IMR-90 (cell line): ENCODE results near the gene DNAJC11. TPM values are rescaled to one million over a fixed set of nuclear protein-coding genes. Genes with fewer than 3 reads are reported as not detected.

Source experiments
- ATAC-seq: fragments of 200-7000 bp; cut with Tn5 transposase; 2 replicates; pipeline ENCODE4 v1.9.1; 2020; ENCODE audit warnings: low read depth, mild to moderate bottlenecking, moderate library complexity
- BruUV-seq: library from RNA; stranded (reverse); fragments of 400-500 nt; replicated peaks from 2 replicates; lab custom pipeline; 2021; lab: Mats Ljungman, UMichigan
- CTCF ChIA-PET: fragments of 300-600 bp; formaldehyde crosslinking; extraction: SDS; loops from one replicate; lab custom pipeline; 2021; ENCODE audit warnings: antibody characterized with exemption; lab: Yijun Ruan, JAX
- POLR2A ChIA-PET: fragments of 300-600 bp; sonication (Branson Sonifier 250); formaldehyde crosslinking; loops from one replicate; lab custom pipeline; 2022; ENCODE audit warnings: antibody characterized with exemption; ENCODE audit not compliant: unreplicated experiment; lab: Charles Lee
- DNase-seq: peaks from one replicate; pipeline ENCODE4 v3.0.0; 2013
- H2AFZ ChIP-seq: replicated peaks from 2 replicates; pipeline ENCODE3; 2013; ENCODE audit warnings: low read length, mild to moderate bottlenecking; ENCODE audit not compliant: poor library complexity
- H2AK5ac ChIP-seq: 2 replicates; pipeline ENCODE4 v1.6.1; 2013; ENCODE audit warnings: low read depth, low read length, inconsistent platforms
- H2AK9ac ChIP-seq: replicated peaks from 2 replicates; pipeline ENCODE3; 2013; ENCODE audit warnings: mild to moderate bottlenecking, low read depth, low read length, moderate library complexity; ENCODE audit not compliant: poor library complexity
- H2BK120ac ChIP-seq: 2 replicates; pipeline ENCODE4 v1.6.1; 2013; ENCODE audit warnings: low read depth, low read length, inconsistent platforms
- H2BK15ac ChIP-seq: 3 replicates; pipeline ENCODE4 v1.6.1; 2013; ENCODE audit warnings: low read depth, low read length, inconsistent platforms
- H2BK20ac ChIP-seq: 2 replicates; pipeline ENCODE4 v1.6.1; 2013; ENCODE audit warnings: low read depth, mild to moderate bottlenecking, inconsistent platforms, low read length, moderate library complexity
- H2BK5ac ChIP-seq: 2 replicates; pipeline ENCODE4 v1.6.1; 2013; ENCODE audit warnings: mild to moderate bottlenecking, low read depth, low read length, inconsistent platforms; ENCODE audit not compliant: poor library complexity, severe bottlenecking
- H3K14ac ChIP-seq: replicated peaks from 2 replicates; pipeline ENCODE4 v1.6.1; 2013; ENCODE audit warnings: low read depth, low read length, inconsistent platforms
- H3K18ac ChIP-seq: 2 replicates; pipeline ENCODE4 v1.6.1; 2013; ENCODE audit warnings: low read depth, low read length, control low read depth
- H3K23ac ChIP-seq: 2 replicates; pipeline ENCODE4 v1.6.1; 2013; ENCODE audit warnings: low read depth, low read length, inconsistent platforms
- H3K27ac ChIP-seq: 2 replicates; pipeline ENCODE4 v1.5.1; 2013; ENCODE audit warnings: mild to moderate bottlenecking, control low read depth, low read length; ENCODE audit not compliant: insufficient read depth
- H3K27me3 ChIP-seq: 2 replicates; pipeline ENCODE4 v1.6.1; 2013; ENCODE audit warnings: low read length; ENCODE audit not compliant: control insufficient read depth, insufficient read depth
- H3K36me3 ChIP-seq: 2 replicates; pipeline ENCODE4 v1.6.1; 2013; ENCODE audit warnings: low read length, mixed read lengths; ENCODE audit not compliant: control insufficient read depth, insufficient read depth
- H3K4ac ChIP-seq: 2 replicates; pipeline ENCODE4 v1.6.1; 2013; ENCODE audit warnings: low read depth, low read length, inconsistent platforms
- H3K4me1 ChIP-seq: 2 replicates; pipeline ENCODE4 v1.6.1; 2013; ENCODE audit warnings: low read length, mixed read lengths; ENCODE audit not compliant: control insufficient read depth, insufficient read depth
- H3K4me2 ChIP-seq: 2 replicates; pipeline ENCODE4 v1.6.1; 2013; ENCODE audit warnings: low read depth, mild to moderate bottlenecking, control low read depth, low read length, moderate library complexity
- H3K4me3 ChIP-seq: 2 replicates; pipeline ENCODE4 v1.5.1; 2013; ENCODE audit warnings: low read depth, mild to moderate bottlenecking, control low read depth, low read length, moderate library complexity; ENCODE audit not compliant: insufficient read depth
- H3K56ac ChIP-seq: 2 replicates; pipeline ENCODE4 v1.6.1; 2013; ENCODE audit warnings: low read length, inconsistent platforms; ENCODE audit not compliant: insufficient read depth; ENCODE audit errors: extremely low read depth
- H3K79me1 ChIP-seq, 2 experiments: 2 replicates each; pipeline ENCODE4 v1.6.1; 2013; ENCODE audit warnings: low read length in 2 of 2, inconsistent platforms in 1 of 2, low read depth in 1 of 2
- H3K9ac ChIP-seq: 2 replicates; pipeline ENCODE4 v1.6.1; 2013; ENCODE audit warnings: low read depth, low read length, control low read depth
- H3K9me1 ChIP-seq: 2 replicates; pipeline ENCODE4 v1.6.1; 2013; ENCODE audit warnings: low read length, inconsistent platforms; ENCODE audit not compliant: insufficient read depth
- H3K9me3 ChIP-seq: 2 replicates; pipeline ENCODE4 v1.6.1; 2013; ENCODE audit warnings: low read length; ENCODE audit not compliant: control insufficient read depth, insufficient read depth
- H4K20me1 ChIP-seq: 2 replicates; pipeline ENCODE4 v1.6.1; 2013; ENCODE audit warnings: low read length, inconsistent platforms; ENCODE audit not compliant: insufficient read depth
- H4K5ac ChIP-seq: 2 replicates; pipeline ENCODE4 v1.6.1; 2013; ENCODE audit warnings: mild to moderate bottlenecking, low read depth, low read length, control low read depth
- H4K8ac ChIP-seq, 2 experiments: 2 replicates each; pipeline ENCODE4 v1.6.1; 2013; ENCODE audit warnings: low read depth in 2 of 2, low read length in 2 of 2, control low read depth in 1 of 2, inconsistent platforms in 1 of 2
- H4K91ac ChIP-seq: 2 replicates; pipeline ENCODE4 v1.6.1; 2013; ENCODE audit warnings: low read depth, low read length, inconsistent platforms; ENCODE audit not compliant: insufficient read depth
- FOS ChIP-seq: fragments of 150-350 bp; IDR thresholded peaks from 2 replicates; pipeline ENCODE4 v1.6.1; 2016; ENCODE audit warnings: low read depth, low read length
- RCOR1 ChIP-seq: IDR thresholded peaks from 2 replicates; pipeline ENCODE4 v1.6.1; 2012; ENCODE audit warnings: mild to moderate bottlenecking, low read length, improper control_type of control experiment; ENCODE audit not compliant: insufficient replicate concordance
- SMC3 ChIP-seq: fragments of 150-350 bp; IDR thresholded peaks from 2 replicates; pipeline ENCODE4 v1.6.1; 2016; ENCODE audit warnings: low read depth, mild to moderate bottlenecking, antibody characterized with exemption, low read length, moderate library complexity
- USF2 ChIP-seq: fragments of 150-350 bp; IDR thresholded peaks from 2 replicates; pipeline ENCODE4 v1.6.1; 2017; ENCODE audit warnings: mild to moderate bottlenecking, antibody characterized with exemption, low read length, low read depth
- WGBS, 2 experiments: methylation state at CpG; one replicate each; pipeline versions ENCODE4 v1.1.5 to v1.1.7; 2013; ENCODE audit warnings: missing lambda C conversion rate in 2 of 2; ENCODE audit not compliant: insufficient read length in 1 of 2; ENCODE audit errors: extremely low coverage in 2 of 2; 5-methylcytosine and 5-hydroxymethylcytosine counted together
- dilution Hi-C: fragments of 300-500 bp; cut with HindIII; formaldehyde crosslinking; loops from one replicate; pipeline ENCODE4 v1.14.3; 2018; ENCODE audit warnings: low sequenced_read_pairs; ENCODE audit not compliant: unreplicated experiment
- in situ Hi-C: fragments of 300-500 bp; cut with MboI; formaldehyde crosslinking; loops from 3 replicates; pipeline ENCODE4 v1.14.3; 2019; ENCODE audit warnings: low sequenced_read_pairs, inconsistent platforms, mixed read lengths
- intact Hi-C: fragments of 100-400 bp; cut with micrococcal nuclease; formaldehyde crosslinking; loops from 2 replicates; pipeline ENCODE4 v1.10.0; 2022
- polyA plus RNA-seq, 3 experiments: library from polyadenylated mRNA; depleted of rRNA; stranded (reverse); fragments of >200 nt; gene quantifications; 2 replicates each; pipeline ENCODE4 v1.2.3, GENCODE V29; 2012; ENCODE audit warnings: low replicate concordance in 1 of 3
- total RNA-seq: library from RNA; depleted of rRNA; stranded (reverse); fragments of >200 nt; gene quantifications from 2 replicates; pipeline ENCODE4 v1.2.3, GENCODE V29; 2012

The DNAJC11 gene
- total and polyA plus RNA-seq, 2 of the 4 experiments (the other 2 are of a cell fraction) = 38.7 to 48.5 TPM

GRCh38 chr1:6651909-6652308, 49.7 kb downstream of the DNAJC11 start (continued):
- TF ChIP-seq RCOR1 = no peak
- TF ChIP-seq FOS = no peak

- no peak overlapping the region for H2BK120ac ChIP-seq
- dilution Hi-C loops (no loop called here), intact Hi-C loops (no loop called here), in situ Hi-C loops (loop anchor here (10.0 kb wide), 1 partner anchor 154 kb away; the partner anchor contains the start of gene PLEKHG5)
- no peak overlapping the region for H2BK5ac ChIP-seq
- H3K4me2 ChIP-seq = no peak overlapping the region
- no peak overlapping the region for H3K4ac ChIP-seq
- H3K56ac ChIP-seq = no peak overlapping the region
- no peaks in the 10 kb centered on the region for H3K9me1 ChIP-seq
- H3K27ac ChIP-seq = no peak overlapping the region
- no peak overlapping the region for H2BK20ac ChIP-seq
- H3K9ac ChIP-seq = no peak overlapping the region
- DNase-seq (no peak), ATAC-seq (no peak)
- H3K14ac ChIP-seq = no peak overlapping the region
- 0 out of 2 replicates have a peak, but pooled peaks cover 4% of the 10 kb centered on the region for H4K20me1 ChIP-seq
- no peak overlapping the region for H2BK15ac ChIP-seq
- TF ChIP-seq USF2 = no peak
- no peak for TF ChIP-seq SMC3
- H4K91ac ChIP-seq = no peak overlapping the region
- no peak overlapping the region for H2AK9ac ChIP-seq
- ChIA-PET POLR2A (no interaction called here), CTCF (no interaction called here)
- H3K27me3 ChIP-seq = no peaks in the 10 kb centered on the region
- H3K18ac ChIP-seq = no peak overlapping the region
- H4K8ac ChIP-seq = no peak overlapping the region
- H3K9me3 ChIP-seq = no peaks in the 10 kb centered on the region
- no TSS peak for BruUV-seq
- H4K5ac ChIP-seq = no peak overlapping the region
- no peak overlapping the region for H2AK5ac ChIP-seq
- H3K4me3 ChIP-seq = no peak overlapping the region
- H3K79me1 ChIP-seq = peaks cover 0 to 4% of the 10 kb centered on the region in 2 experiments; a peak in 1 of 4 replicates
- no CpG with 5 or more reads among the region's 6 CpGs for WGBS, 2 experiments
- H3K23ac ChIP-seq = no peak overlapping the region
- H3K4me1 ChIP-seq = no peaks in the 10 kb centered on the region
- H2AFZ ChIP-seq = no peak overlapping the region
- peaks cover 36% of the 10 kb centered on the region for H3K36me3 ChIP-seq
Measured at GRCh38 chr1:6648556-6648955, 53.1 kb downstream of the DNAJC11 start.
